ENCODE results near the gene PIKFYVE.

- TF ChIP-seq BCL11A (IDR thresholded peaks at IDR 0.05; ENCODE audit: low read depth in 2 of 2, low read length in 2 of 2) (no peak), CTCF (IDR thresholded peaks at IDR 0.05; ENCODE audit: control extremely low read depth in 1 of 3, insufficient read depth in 1 of 3, low read depth in 1 of 3, low read length in 3 of 3) (no peak), SP1 (IDR thresholded peaks at IDR 0.05; ENCODE audit: low read depth, low read length) (no peak), KDM1A (IDR thresholded peaks at IDR 0.05; ENCODE audit: borderline replicate concordance, low read length) (no peak), POLR2A (IDR thresholded peaks at IDR 0.05; ENCODE audit: control extremely low read depth in 1 of 2, low read depth in 2 of 2, low read length in 2 of 2) (no peak), POLR2AphosphoS5 (IDR thresholded peaks at IDR 0.05; ENCODE audit: low read depth, low read length) (no peak), JUN (IDR thresholded peaks at IDR 0.05; ENCODE audit: low read depth, low read length) (no peak), MAX (IDR thresholded peaks at IDR 0.05) (no peak), TCF12 (IDR thresholded peaks at IDR 0.05; ENCODE audit: low read depth, low read length) (no peak), CHD2 (IDR thresholded peaks at IDR 0.05; ENCODE audit: low read length) (no peak)
Measured at GRCh38 chr2:208371634-208371935, 105.5 kb downstream of the PIKFYVE start.
